Lung (tissue), 12 donors: ENCODE results near the gene AQP4. TPM values are rescaled to one million over a fixed set of nuclear protein-coding genes. Genes with fewer than 3 reads are reported as not detected.

Source experiments
- ATAC-seq: fragments of 200-7000 bp; cut with Tn5 transposase; one replicate; pipeline ENCODE4 v1.9.1; 2020; ENCODE audit warnings: moderate number of reproducible peaks; ENCODE audit not compliant: insufficient read depth, low FRiP score
- DNase-seq, 3 donors: peaks; one replicate each; pipeline ENCODE4 v3.0.0-alpha.2; 2013 to 2017
- H3K27ac ChIP-seq, 2 donors: one replicate each; pipeline ENCODE4 v1.5.1; 2013; ENCODE audit warnings: mild to moderate bottlenecking in 2 of 2, moderate library complexity in 2 of 2, control low read depth in 1 of 2, inconsistent platforms in 1 of 2, low read depth in 1 of 2, low read length in 1 of 2
- H3K27me3 ChIP-seq, 3 donors: one replicate each; pipeline ENCODE4 v1.5.1; 2013; ENCODE audit warnings: low read length in 2 of 3; ENCODE audit not compliant: control insufficient read depth in 3 of 3, insufficient read depth in 3 of 3
- H3K36me3 ChIP-seq, 4 donors: one replicate each; pipeline ENCODE4 v1.5.1; 2013; ENCODE audit warnings: low read length in 4 of 4, mild to moderate bottlenecking in 1 of 4, moderate library complexity in 1 of 4; ENCODE audit not compliant: control insufficient read depth in 4 of 4, insufficient read depth in 4 of 4
- H3K4me1 ChIP-seq, 5 donors: one replicate each; pipeline ENCODE4 v1.5.1; 2013; ENCODE audit warnings: low read length in 5 of 5, mild to moderate bottlenecking in 2 of 5, moderate library complexity in 1 of 5; ENCODE audit not compliant: control insufficient read depth in 5 of 5, insufficient read depth in 5 of 5
- H3K4me3 ChIP-seq: one replicate; pipeline ENCODE4 v1.5.1; 2013; ENCODE audit warnings: mild to moderate bottlenecking, control low read depth, moderate library complexity
- H3K9ac ChIP-seq, 2 donors: one replicate each; pipeline ENCODE4 v1.5.1; 2013; ENCODE audit warnings: low read length in 2 of 2, control low read depth in 1 of 2; ENCODE audit not compliant: insufficient read depth in 1 of 2
- H3K9me3 ChIP-seq, 4 donors: one replicate each; pipeline ENCODE4 v1.5.1; 2013; ENCODE audit warnings: low read length in 3 of 4, mild to moderate bottlenecking in 1 of 4, moderate library complexity in 1 of 4; ENCODE audit not compliant: control insufficient read depth in 4 of 4, insufficient read depth in 3 of 4
- WGBS, 2 donors: extraction: QIAGEN DNeasy Blood & Tissue Kit; methylation state at CpG; one replicate each; pipeline ENCODE4 v1.1.7; 2013; 5-methylcytosine and 5-hydroxymethylcytosine counted together
- polyA plus RNA-seq, 2 donors: library from polyadenylated mRNA; stranded (reverse); fragments of 200-250 nt; gene quantifications; one replicate each; pipeline ENCODE4 v1.2.1, GENCODE V29; 2013
- total RNA-seq, 2 donors: library from RNA; depleted of rRNA in 1 of 2; stranded (reverse); fragments of >200 nt in 1 of 2; gene quantifications; one replicate each; pipeline ENCODE4 v1.2.1, GENCODE V29; 2014 to 2021
- TF ChIP-seq, protein P1 (sequence below): IDR thresholded peaks from 2 replicates; pipeline ENCODE4 v1.5.1; 2012; ENCODE audit warnings: mild to moderate bottlenecking; ENCODE audit errors: control extremely low read depth, extremely low read depth
- donor health status: control.
- donor health status: control.
- donor health status: Bipolar disorder and iron deficiency.
- donor health status: healthy.
- donor health status: DM: yes; HTN: yes; CAD: no.

Gene AQP4
- total and polyA plus RNA-seq, 4 donors, result 49.5 to 490 (median 165) TPM

GRCh38 chr18:26803643-26804042 is 61.9 kb downstream of the AQP4 start:
- no peak for ATAC-seq
- H3K9me3 ChIP-seq, result no peaks in the 10 kb centered on the region
- TF ChIP-seq, protein P1, sequence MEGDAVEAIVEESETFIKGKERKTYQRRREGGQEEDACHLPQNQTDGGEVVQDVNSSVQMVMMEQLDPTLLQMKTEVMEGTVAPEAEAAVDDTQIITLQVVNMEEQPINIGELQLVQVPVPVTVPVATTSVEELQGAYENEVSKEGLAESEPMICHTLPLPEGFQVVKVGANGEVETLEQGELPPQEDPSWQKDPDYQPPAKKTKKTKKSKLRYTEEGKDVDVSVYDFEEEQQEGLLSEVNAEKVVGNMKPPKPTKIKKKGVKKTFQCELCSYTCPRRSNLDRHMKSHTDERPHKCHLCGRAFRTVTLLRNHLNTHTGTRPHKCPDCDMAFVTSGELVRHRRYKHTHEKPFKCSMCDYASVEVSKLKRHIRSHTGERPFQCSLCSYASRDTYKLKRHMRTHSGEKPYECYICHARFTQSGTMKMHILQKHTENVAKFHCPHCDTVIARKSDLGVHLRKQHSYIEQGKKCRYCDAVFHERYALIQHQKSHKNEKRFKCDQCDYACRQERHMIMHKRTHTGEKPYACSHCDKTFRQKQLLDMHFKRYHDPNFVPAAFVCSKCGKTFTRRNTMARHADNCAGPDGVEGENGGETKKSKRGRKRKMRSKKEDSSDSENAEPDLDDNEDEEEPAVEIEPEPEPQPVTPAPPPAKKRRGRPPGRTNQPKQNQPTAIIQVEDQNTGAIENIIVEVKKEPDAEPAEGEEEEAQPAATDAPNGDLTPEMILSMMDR, result no peak

GRCh38 chr18:26802330-26803200 is 62.9 kb downstream of the AQP4 start:
- Histone ChIP-seq H3K9ac (no peak overlapping the region), H3K27ac (no peak overlapping the region), H3K4me3 (no peak overlapping the region), H3K36me3 (no peaks in the 10 kb centered on the region), H3K27me3 (no peaks in the 10 kb centered on the region), H3K9me3 (no peaks in the 10 kb centered on the region), H3K4me1 (no peaks in the 10 kb centered on the region)
- no peak for ATAC-seq
- WGBS, 2 donors, result 60% methylated on average over 4 of the region's 4 CpGs
- TF ChIP-seq, protein P1, result no peak
- peak in 1 of 3 donors; percentile 8 for DNase-seq

More at GRCh38 chr18:26803643-26804042, 61.9 kb downstream of the AQP4 start:
- H3K27me3 ChIP-seq, result no peaks in the 10 kb centered on the region
- no peak overlapping the region for H3K9ac ChIP-seq
- DNase-seq, result peak in 1 of 3 donors; percentile 14
- H3K4me3 ChIP-seq, result no peak overlapping the region
- H3K36me3 ChIP-seq, result no peaks in the 10 kb centered on the region
- no peaks in the 10 kb centered on the region for H3K4me1 ChIP-seq
- H3K27ac ChIP-seq, result no peak overlapping the region
